SIG-M5 (cell line): ENCODE measurements around the gene CHIC2.

ENCODE experiments used
- DNase-seq: peaks from one replicate; lab custom pipeline; 2025; lab: John Stamatoyannopoulos, UW

CHIC2 gene

GRCh38 chr4:54093324-54094240, 29.2 kb upstream of the CHIC2 start:
- DNase-seq: no peak

- DNase-seq: no peak
Measured at GRCh38 chr4:54092405-54093323, 28.3 kb upstream of the CHIC2 start.

- DNase-seq: no peak
Measured at GRCh38 chr4:54091637-54092404, 27.4 kb upstream of the CHIC2 start.

GRCh38 chr4:54090804-54091623, 26.6 kb upstream of the CHIC2 start:
- DNase-seq: no peak

- DNase-seq: no peak
Measured at GRCh38 chr4:54090404-54090803, 26.0 kb upstream of the CHIC2 start.

GRCh38 chr4:54089875-54090274, 25.5 kb upstream of the CHIC2 start:
- no peak for DNase-seq

- no peak for DNase-seq
Measured at GRCh38 chr4:54085284-54085683, 20.9 kb upstream of the CHIC2 start.

- no peak for DNase-seq
Measured at GRCh38 chr4:54082168-54082567, 17.8 kb upstream of the CHIC2 start.

GRCh38 chr4:54077812-54078211, 13.4 kb upstream of the CHIC2 start:
- no peak for DNase-seq

GRCh38 chr4:54076673-54077072, 12.3 kb upstream of the CHIC2 start:
- no peak for DNase-seq

GRCh38 chr4:54074381-54074780, 10.0 kb upstream of the CHIC2 start:
- DNase-seq: no peak

GRCh38 chr4:54073271-54073880, 9.0 kb upstream of the CHIC2 start:
- DNase-seq: no peak

GRCh38 chr4:54067166-54067565, 2.8 kb upstream of the CHIC2 start:
- no peak for DNase-seq

GRCh38 chr4:54066718-54067129, 2.3 kb upstream of the CHIC2 start:
- DNase-seq: no peak

GRCh38 chr4:54066088-54066415, 1.6 kb upstream of the CHIC2 start:
- DNase-seq: no peak

- no peak for DNase-seq
Measured at GRCh38 chr4:54065282-54066087, 1.1 kb upstream of the CHIC2 start.

- no peak for DNase-seq
Measured at GRCh38 chr4:54063737-54064316, 578 bp downstream of the CHIC2 start.

- no peak for DNase-seq
Measured at GRCh38 chr4:54063229-54063628, 1.2 kb downstream of the CHIC2 start.

- DNase-seq: no peak
Measured at GRCh38 chr4:54062392-54062791, 2.0 kb downstream of the CHIC2 start.

- DNase-seq: no peak
Measured at GRCh38 chr4:54061873-54062272, 2.5 kb downstream of the CHIC2 start.
